ENCODE results near the gene AKAP10.

GRCh38 chr17:19945009-19945626, 32.5 kb downstream of the AKAP10 start:
- TF ChIP-seq, protein P1, sequence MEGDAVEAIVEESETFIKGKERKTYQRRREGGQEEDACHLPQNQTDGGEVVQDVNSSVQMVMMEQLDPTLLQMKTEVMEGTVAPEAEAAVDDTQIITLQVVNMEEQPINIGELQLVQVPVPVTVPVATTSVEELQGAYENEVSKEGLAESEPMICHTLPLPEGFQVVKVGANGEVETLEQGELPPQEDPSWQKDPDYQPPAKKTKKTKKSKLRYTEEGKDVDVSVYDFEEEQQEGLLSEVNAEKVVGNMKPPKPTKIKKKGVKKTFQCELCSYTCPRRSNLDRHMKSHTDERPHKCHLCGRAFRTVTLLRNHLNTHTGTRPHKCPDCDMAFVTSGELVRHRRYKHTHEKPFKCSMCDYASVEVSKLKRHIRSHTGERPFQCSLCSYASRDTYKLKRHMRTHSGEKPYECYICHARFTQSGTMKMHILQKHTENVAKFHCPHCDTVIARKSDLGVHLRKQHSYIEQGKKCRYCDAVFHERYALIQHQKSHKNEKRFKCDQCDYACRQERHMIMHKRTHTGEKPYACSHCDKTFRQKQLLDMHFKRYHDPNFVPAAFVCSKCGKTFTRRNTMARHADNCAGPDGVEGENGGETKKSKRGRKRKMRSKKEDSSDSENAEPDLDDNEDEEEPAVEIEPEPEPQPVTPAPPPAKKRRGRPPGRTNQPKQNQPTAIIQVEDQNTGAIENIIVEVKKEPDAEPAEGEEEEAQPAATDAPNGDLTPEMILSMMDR (conservative IDR thresholded peaks at IDR 0.05; ENCODE audit: low read length), result no peak
- TF ChIP-seq EZH2phosphoT487 (IDR thresholded peaks at IDR 0.05; ENCODE audit: borderline replicate concordance), result no peak
